ENCODE measurements around the gene LCE1D. TPM values are rescaled to one million over a fixed set of nuclear protein-coding genes. Genes with fewer than 3 reads are reported as not detected.

LCE1D gene
- total RNA-seq, 8 experiments from 2014 or later = not detected

GRCh38 chr1:152842556-152842955 lies 46.0 kb downstream of the LCE1D start, which contains the start of gene LCE6A:
Gene LCE6A (plus strand): TSS chr1:152842856. CDS start chr1:152843521, 665 bp downstream.
- ATAC-seq (replicated peaks in 6 of 8) = no peak
- WGBS, 10 experiments = 0 to 80% (median 33%) methylated on average over 1 to 3 of the region's 3 CpGs; no CpG with 5 or more reads in 5 of the 10 experiments
- Histone ChIP-seq H3K4me3 (no peak within 1 kb of the TSS), H3K4me1 (replicated peaks in 1 of 2) (no peaks in the 10 kb centered on the region), H3K27ac (no peak within 1 kb of the TSS)
- in situ Hi-C loops (cut with MboI; ENCODE audit: low pct_unique_long_range_greater_than_20kb in 2 of 9, low sequenced_read_pairs in 9 of 9, unreplicated experiment in 9 of 9) = no loop called here

Other genes starting within 250 kb of the LCE1D start
- under 1 TPM in 1 of 8 experiments, not detected in 7; 0.81 TPM for gene LCE3E, start 229.9 kb upstream of the LCE1D start, total RNA-seq
- gene LCE3D, start 216.2 kb upstream of the LCE1D start, total RNA-seq = not detected
- 1 to 10 TPM in 1 of 8 experiments, not detected in 7; 1.3 TPM for gene LCE3C, start 196.5 kb upstream of the LCE1D start, total RNA-seq
- gene LCE3B, start 182.9 kb upstream of the LCE1D start, total RNA-seq = not detected
- not detected for gene LCE3A, start 173.6 kb upstream of the LCE1D start, total RNA-seq
- not detected for gene LCE2D, start 133.3 kb upstream of the LCE1D start, total RNA-seq
- gene LCE2C, start 121.4 kb upstream of the LCE1D start, total RNA-seq = 1 to 10 TPM in 1 of 8 experiments, not detected in 7; 1.4 TPM
- gene LCE2B, start 110.6 kb upstream of the LCE1D start, total RNA-seq = not detected
- under 1 TPM in 1 of 8 experiments, not detected in 7; 0.62 TPM for gene LCE2A, start 98.4 kb upstream of the LCE1D start, total RNA-seq
- not detected for gene LCE4A, start 88.6 kb upstream of the LCE1D start, total RNA-seq
- 1 to 10 TPM in 1 of 8 experiments, under 1 TPM in 5, not detected in 2; 0.20 to 1.8 (median 0.37) TPM for gene KPRP, start 38.7 kb upstream of the LCE1D start, total RNA-seq
- gene LCE1F, start 21.6 kb upstream of the LCE1D start, total RNA-seq = not detected
- under 1 TPM in 3 of 8 experiments, not detected in 5; 0.23 to 0.95 (median 0.51) TPM for gene LCE1E, start 10.5 kb upstream of the LCE1D start, total RNA-seq
- 1 to 10 TPM in 1 of 8 experiments, under 1 TPM in 1, not detected in 6; 0.76 to 1.0 TPM for gene LCE1C, start 9.9 kb downstream of the LCE1D start, total RNA-seq
- under 1 TPM in 3 of 8 experiments, not detected in 5; 0.24 to 0.66 (median 0.25) TPM for gene LCE1B, start 15.2 kb downstream of the LCE1D start, total RNA-seq
- gene LCE1A, start 30.8 kb downstream of the LCE1D start, total RNA-seq = not detected
- 1 to 10 TPM in 1 of 8 experiments, under 1 TPM in 1, not detected in 6; 0.87 to 1.7 TPM for gene LCE6A, start 46.1 kb downstream of the LCE1D start, total RNA-seq
- gene LCE7A, start 63.3 kb downstream of the LCE1D start, total RNA-seq = 1 to 10 TPM in 1 of 8 experiments, not detected in 7; 2.4 TPM
- not detected for gene SMCP, start 81.6 kb downstream of the LCE1D start, total RNA-seq
- gene IVL, start 111.8 kb downstream of the LCE1D start, total RNA-seq = under 1 TPM in 5 of 8 experiments, not detected in 3; 0.13 to 0.90 (median 0.17) TPM
- gene SPRR5, start 150.5 kb downstream of the LCE1D start, total RNA-seq = not detected
- 1 to 10 TPM in 1 of 8 experiments, under 1 TPM in 1, not detected in 6; 0.29 to 1.7 TPM for gene SPRR4, start 173.9 kb downstream of the LCE1D start, total RNA-seq
- gene SPRR1A, start 187.4 kb downstream of the LCE1D start, total RNA-seq = not detected
- gene SPRR3, start 205.0 kb downstream of the LCE1D start, total RNA-seq = under 1 TPM in 2 of 8 experiments, not detected in 6; 0.50 to 0.85 TPM
- not detected for gene SPRR1B, start 234.5 kb downstream of the LCE1D start, total RNA-seq
- gene SPRR2D, start 244.4 kb downstream of the LCE1D start, total RNA-seq = under 1 TPM in 1 of 8 experiments, not detected in 7; 0.52 TPM

All from motor neuron (in vitro differentiated cells).